NT2/D1 (cell line): ENCODE measurements around the gene RAP1GAP2.

Experiments
- SUZ12 ChIP-seq: IDR thresholded peaks from 2 replicates; pipeline ENCODE4 v1.6.1; 2011; ENCODE audit not compliant: insufficient read length, insufficient read depth; ENCODE audit errors: extremely low read depth
- ZNF274 ChIP-seq: IDR thresholded peaks from 2 replicates; pipeline ENCODE4 v1.6.1; 2011; ENCODE audit warnings: mild to moderate bottlenecking, low read depth, low read length

GRCh38 chr17:2801841-2802240, 5.6 kb downstream of the RAP1GAP2 start:
- TF ChIP-seq ZNF274 = no peak
- TF ChIP-seq SUZ12 = no peak
